CD4-positive, alpha-beta T cell treated with Interleukin-2 at 100 ng/mL for 4 hours (primary cell): ENCODE measurements around the gene HRG.
A peak's percentile ranks its signal among the peaks of the same experiment; 100 is the strongest.
"Not testable (repeated sequence)": the region's sequence is repeated elsewhere in the genome, so short reads cannot be mapped to it uniquely, and the experiment has no call there.

ENCODE experiments used
- DNase-seq: peaks from one replicate; pipeline ENCODE4 v3.0.0-alpha.2; 2020; ENCODE audit warnings: low spot score

Gene HRG

GRCh38 chr3:186682812-186683211 is 17.0 kb downstream of the HRG start:
- no peak for DNase-seq

- DNase-seq, result no peak
Measured at GRCh38 chr3:186683979-186684378, 18.2 kb downstream of the HRG start.

DNA sequence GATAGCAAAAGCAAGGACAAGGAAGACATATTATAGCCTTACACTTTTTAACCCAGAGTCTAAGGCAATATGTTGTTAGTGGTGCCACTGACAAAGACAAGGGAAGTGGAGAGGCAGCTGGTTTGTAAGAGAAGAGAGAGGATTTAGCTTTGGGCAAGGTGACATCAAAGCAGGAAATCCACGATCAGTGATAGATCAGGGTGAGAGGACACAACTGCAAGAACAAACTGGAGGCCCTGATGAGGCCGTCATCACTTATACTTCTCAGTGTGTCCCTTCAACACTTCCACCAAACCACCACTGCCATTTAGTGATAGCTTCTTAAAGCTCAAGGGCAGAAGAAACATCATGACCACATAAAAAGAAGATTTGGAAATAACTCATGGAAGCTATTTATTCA is 20.7 kb downstream of the HRG start:
- not testable (repeated sequence) for DNase-seq

GRCh38 chr3:186687120-186687651 is 21.4 kb downstream of the HRG start:
- no peak for DNase-seq

GRCh38 chr3:186690304-186690703 is 24.5 kb downstream of the HRG start:
- not testable (repeated sequence) for DNase-seq

DNA sequence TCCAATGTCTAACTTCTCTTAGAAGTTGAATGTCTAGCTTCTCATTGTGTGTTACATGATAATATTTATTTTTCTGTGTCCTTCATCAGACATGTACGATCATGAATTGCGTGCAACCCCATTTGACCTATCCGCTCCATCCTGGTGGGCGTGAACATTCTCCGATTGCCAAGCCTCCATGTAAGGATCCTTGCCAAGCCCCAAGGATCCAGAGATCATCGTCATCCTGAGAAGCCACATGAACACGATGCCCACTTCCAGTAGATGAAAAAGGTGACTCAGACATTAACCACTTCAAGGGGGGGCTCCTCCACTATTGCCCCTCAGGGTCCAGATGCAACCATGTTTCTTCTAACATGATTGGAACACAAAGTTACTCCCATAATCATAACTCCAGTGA is 25.9 kb downstream of the HRG start:
- DNase-seq, result no peak

DNA sequence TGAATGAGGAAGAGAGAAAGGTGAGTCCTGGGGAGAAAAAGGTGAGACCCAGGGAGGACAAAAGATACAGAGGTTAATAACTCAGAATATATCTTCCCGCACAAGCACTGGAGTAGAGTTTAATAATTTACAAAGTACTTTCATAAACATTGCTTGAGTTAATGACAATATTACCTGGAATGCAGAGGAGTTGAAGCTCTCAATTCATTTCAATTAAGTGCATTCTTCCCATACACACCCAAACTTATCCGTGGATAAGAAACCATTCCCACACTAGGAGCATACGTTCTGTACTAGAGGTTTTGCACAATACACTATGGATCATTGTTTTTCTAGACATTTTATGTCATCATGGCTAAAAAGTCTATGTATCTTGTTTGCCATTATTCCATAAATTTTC is 28.0 kb downstream of the HRG start:
- no peak for DNase-seq

GRCh38 chr3:186694288-186695032 is 28.6 kb downstream of the HRG start:
- no peak for DNase-seq

DNA sequence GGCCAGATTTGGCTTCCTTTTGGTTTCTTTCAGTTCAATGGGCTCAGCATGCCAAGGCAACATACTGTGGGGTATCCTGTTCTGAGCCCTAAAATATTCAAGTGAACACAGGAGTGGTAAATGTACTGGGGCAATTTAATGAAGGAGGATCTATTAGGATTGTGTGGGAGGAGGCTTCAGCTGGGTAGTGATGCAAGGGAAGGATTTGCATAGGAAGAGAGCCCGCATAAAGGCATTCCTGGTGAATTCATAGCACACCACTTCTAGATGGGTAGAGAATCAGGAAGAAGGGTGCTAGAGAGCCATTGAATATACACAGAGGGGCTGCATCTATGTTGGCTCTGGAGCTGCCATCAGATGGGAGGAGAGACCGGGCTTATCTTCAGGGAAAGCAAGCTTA is 30.7 kb downstream of the HRG start:
- DNase-seq, result no peak

GRCh38 chr3:186697510-186697909 is 31.7 kb downstream of the HRG start:
- no peak for DNase-seq

GRCh38 chr3:186700267-186700666 is 34.5 kb downstream of the HRG start:
- no peak for DNase-seq

GRCh38 chr3:186702451-186702850 is 36.6 kb downstream of the HRG start:
- not testable (repeated sequence) for DNase-seq

- peak; percentile 57 for DNase-seq
Measured at GRCh38 chr3:186705882-186706780, 40.3 kb downstream of the HRG start.

- DNase-seq, result no peak
Measured at GRCh38 chr3:186708983-186709679, 43.3 kb downstream of the HRG start.

DNA sequence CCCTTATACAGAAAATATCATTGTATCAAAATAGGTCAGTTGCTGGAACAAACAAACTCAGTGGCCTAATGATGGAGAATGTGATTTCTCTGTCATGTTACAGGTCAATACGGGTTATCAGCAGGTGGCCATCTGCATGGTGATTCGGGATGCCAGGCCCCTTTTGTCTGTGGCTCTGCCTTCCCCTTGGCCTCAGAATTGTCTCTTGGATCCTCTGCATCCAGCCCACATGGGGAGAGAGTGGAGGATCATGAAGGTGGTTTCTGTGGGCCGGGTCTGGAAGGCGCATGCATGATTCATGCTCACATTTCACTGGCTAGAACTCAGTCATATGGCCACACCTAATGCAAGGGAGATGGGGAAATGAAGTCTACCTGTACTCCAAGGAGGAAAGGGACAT is 44.9 kb downstream of the HRG start:
- DNase-seq, result not testable (repeated sequence)

GRCh38 chr3:186713499-186713898 is 47.7 kb downstream of the HRG start:
- no peak for DNase-seq

DNA sequence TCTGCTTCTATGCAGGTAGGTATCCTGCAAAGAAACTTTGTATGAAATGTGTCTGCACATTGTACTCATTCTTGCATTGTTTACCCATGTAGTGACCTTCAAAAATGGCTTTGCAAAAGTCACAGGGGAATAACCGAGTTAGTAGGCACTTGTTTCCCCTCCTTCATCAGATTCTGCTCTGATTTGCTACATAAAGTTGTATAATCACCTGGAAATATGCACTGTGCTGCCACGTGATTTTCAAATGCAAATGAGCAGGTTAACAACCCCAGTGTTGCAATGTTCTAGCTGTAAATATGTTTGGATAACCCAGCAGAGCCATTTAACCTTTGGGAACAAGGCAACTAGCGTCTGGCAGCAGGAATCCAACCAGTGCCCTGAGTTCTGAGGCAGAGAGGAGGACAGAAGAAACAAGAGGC is 51.2 kb downstream of the HRG start, which contains the start of gene KNG1:
TSS of gene KNG1 (plus strand) at position 321 of the 419 bp plus-strand sequence. CDS start 184 bp downstream, outside the sequence.
- no peak for DNase-seq

GRCh38 chr3:186719945-186720739 is 54.3 kb downstream of the HRG start:
- no peak for DNase-seq

DNA sequence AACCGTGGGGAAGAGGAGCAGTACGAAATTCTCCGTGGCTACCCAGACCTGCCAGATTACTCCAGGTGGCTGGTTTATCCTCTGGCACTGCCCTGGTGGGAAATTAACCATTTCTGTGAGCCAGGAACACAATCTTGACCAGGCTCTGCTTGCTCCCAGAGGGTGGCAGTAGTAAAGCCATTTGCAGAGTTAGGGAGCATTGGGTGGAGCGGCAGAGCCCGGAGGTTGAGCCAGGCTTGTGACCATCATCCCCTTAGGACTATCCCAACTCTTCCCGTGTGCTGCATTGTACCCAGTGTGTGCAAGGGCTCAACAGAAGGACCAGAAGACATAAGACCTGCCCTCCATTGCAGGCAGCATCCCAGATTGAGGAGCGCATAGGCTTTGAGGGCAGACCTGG is 56.6 kb downstream of the HRG start:
- DNase-seq, result no peak

GRCh38 chr3:186724911-186725310 is 59.1 kb downstream of the HRG start:
- DNase-seq, result no peak
